Measurements from ENCODE around the gene LRFN2.

The LRFN2 gene

DNA sequence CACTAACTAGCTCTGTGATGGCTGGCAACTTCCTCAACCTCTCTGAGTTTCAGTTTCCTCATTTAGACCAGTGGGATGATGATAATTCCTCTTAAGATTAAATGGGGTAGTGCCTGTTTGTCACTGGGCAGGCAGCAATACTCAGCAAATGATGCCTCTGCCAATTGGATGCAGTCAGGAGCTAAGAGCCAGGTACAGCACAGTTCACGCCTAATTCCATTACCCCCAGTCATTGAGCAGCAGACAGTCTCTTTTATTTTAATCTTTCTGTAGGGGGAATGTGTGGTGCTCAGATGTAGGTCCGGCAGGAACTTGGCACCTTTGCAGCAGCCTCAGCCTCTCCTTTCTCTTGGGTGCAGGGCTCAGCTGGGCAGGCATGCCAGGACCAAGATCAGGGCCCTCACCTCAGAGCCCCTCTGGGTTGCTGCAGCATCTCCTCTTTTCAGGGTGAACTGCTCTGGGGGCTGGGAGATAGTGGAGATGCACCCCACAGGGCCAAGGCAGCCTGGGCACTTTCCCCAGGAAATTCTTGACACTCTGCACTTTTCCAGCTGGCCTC lies 243.8 kb downstream of the LRFN2 start:
- DNase-seq: no peak

DNA sequence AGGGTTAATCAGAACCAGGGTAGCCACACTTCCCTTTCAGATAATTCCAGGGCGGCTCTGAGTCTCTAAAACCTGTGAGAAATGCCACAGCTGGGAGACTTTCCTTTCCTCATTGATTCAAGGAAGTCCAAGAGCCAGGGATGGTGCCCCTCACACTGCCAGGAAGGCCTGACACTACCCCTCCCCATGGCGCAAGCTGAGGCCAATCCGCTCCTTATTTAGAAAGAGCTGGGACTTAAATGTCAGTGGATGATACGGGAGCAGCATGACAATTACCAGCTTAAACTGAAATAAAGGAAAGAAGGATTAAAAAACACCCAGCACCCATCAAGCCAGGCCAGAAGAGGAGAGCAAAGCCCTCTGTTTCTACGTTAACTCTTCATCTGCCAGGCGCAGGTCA lies 244.4 kb downstream of the LRFN2 start:
- no peak for DNase-seq

DNA sequence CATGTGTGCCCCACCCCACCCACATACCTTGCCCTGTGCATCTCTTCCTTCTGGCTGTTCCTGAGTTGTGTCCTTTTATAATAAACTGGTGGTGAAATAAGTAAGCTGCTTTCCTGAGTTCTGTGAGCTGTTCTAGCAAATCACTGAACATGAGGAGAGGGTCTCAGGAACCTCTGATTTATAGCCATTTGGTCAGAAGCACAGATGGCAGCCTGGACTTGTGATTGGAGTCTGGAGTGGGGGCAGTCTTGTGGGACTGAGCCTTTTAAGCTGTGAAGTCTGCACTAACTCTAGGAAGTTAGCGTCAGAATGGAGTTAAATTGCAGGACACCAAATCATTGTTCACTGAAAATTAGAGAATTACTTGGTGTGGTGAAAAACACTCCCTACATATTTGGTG lies 245.4 kb downstream of the LRFN2 start:
- DNase-seq: no peak
